HG02884 (cell line): ENCODE measurements around the gene FBXW7.
A peak's percentile ranks its signal among the peaks of the same experiment; 100 is the strongest.

ENCODE experiments used
- ATAC-seq: cut with Tn5 transposase; IDR thresholded peaks from one replicate; pipeline ENCODE4 v1.9.1; 2021; ENCODE audit warnings: mild to moderate bottlenecking, moderate library complexity; ENCODE audit not compliant: unreplicated experiment

Gene FBXW7

DNA sequence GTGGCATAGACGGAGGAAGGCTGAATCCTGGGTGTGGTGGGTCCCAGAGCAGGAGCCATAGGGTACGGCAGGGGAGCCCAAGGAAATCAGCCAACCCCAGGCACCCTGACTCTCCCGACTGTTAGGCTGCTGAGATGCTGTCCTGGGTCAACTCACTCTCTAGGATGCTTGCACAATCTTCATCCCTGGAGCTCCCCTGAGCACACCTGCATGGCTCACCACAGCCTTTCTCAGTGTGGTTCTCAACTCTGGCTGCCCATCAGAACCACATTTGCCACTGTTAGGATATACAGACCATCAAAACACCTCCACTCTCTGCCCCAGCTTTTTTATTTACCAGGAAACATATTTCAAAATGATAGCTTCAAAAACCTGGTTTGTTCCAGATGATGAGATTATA is 236.3 kb downstream of the FBXW7 start:
- ATAC-seq, result no peak

DNA sequence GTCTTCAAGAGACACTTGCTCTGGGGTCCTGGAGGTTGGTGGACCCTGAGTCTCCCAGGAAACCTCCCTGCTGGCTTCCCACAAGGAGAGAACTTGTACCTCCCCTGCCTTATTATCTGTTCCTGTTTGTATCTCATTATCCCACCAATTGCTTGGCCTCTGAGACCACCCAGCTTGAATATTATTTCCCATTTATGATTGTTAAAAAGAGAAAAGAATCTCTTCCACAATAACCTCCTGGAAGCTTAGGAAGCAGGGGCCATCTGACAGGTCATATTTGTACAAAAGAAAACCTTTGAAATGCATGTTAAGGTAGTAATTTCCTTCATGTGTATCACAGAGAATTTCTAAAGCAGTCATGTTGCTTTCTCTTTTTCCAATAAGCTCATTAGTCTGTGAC is 239.5 kb downstream of the FBXW7 start:
- no peak for ATAC-seq

DNA sequence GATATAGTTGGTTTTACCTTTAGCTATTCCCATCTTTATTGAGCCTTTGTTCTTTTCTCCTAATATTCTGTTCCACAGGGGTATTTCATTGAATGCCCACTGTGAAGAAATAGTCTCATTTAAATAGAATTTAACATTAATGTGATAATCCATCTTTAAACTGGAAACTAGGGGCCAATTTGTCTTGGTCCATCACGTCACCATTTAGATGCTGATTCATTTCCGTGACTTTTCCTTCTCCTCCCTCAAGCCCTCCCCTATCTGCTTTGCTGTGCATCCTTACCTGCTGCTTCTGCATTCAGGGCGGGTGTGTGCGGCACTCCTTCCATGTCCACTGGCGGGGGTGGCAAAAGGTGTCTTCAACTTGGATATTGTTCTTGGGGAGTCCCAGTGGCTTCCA is 241.1 kb downstream of the FBXW7 start:
- ATAC-seq, result no peak

DNA sequence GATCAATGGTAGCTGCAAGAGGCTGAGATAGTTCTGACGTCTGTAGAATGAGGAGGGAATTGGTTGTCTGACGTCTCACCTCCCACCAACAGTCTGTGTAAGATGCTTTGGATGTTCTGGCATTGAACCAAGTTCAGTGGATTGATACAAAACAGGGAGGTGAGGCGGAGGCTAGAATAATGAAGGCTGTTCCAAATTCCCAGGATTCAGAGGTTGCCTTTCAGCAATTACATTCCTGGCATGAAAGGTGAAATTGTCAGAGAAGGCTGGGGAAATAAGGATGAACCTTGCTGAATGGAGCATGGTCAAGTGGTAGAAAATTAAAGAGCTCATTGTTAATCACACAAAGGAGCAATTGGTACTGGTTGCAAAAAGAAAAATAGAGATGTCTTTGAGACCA is 241.6 kb downstream of the FBXW7 start:
- ATAC-seq, result no peak

DNA sequence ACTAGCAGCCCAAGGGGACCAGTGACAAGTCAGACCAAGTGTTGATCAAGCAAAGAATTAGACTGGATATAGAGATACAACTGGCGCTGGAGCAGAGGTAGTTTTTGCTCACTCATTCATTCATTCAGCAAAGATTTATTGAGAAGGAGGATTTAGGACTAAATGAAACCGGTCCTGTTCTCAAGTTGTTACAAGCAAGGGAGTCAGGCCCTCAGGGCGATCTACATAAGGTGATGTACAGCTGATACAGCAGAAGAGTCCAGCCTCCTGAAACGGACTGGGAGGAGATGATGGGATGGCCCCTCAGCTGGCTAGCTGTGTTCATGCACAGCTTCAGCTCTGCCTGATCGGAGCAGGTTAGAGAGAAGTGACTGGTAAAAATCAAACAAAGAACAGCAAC is 242.4 kb downstream of the FBXW7 start:
- ATAC-seq, result no peak

DNA sequence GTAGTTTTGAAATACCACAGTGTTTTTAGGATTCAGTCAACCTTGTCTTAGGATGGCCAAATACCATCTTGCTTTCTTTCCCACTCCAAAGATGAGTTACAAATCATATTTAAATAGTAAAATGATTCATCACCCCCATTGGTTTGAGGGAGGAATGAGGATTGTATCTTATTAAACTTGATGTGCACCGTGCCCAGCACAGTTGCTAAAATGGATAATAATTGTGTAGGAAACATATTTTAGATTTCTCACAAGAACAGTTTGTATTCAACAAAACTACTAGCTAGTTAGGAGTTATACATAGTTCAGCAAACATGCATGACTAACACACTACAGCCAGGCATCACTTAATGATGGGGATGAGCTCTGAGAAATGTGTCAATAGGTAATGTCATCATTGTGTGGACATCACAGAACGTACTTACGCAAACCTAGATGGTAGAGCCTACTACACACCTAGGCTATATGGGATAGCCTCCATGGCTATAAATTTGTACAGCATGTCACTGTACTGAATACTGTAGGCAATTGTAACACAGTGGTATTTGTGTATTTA is 245.4 kb downstream of the FBXW7 start:
- ATAC-seq, result no peak

DNA sequence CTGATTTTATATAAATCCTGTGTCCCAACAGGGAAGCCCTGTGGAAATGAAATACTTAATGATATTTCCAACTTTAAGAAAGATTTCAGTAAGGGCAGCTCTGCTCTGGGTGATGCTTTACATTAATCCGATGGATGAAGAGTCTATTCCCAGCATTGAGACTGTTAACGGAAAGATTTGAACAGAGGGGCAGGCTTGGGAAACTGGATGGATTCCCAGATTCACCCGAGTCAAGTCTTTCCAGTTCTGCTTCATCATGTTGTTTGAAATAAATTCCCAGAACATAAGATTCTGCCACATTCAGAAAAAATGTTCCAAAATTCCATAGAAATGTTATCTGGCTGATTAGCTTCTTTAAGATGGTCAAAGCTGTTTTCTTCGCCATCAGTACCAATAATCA is 246.0 kb downstream of the FBXW7 start:
- ATAC-seq, result no peak

DNA sequence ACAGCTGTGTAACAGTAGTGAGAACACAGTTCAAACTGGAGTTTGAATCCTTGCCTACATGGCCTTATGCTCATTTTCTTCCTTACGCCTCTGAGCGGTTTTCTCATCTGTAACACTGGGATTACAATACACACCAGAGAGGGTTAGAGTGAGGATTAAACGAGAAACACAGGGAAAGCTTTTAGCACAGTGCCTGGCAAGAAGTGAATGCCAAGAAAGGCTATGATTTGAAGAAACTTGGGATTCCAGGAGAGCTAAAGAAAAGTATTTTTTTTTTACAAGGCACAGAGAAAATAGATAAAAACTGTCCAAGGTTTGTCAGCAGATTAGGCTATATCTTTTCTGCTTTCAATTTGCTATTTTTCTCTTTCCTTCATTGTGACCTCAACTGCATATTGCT is 246.4 kb downstream of the FBXW7 start:
- ATAC-seq, result no peak

DNA sequence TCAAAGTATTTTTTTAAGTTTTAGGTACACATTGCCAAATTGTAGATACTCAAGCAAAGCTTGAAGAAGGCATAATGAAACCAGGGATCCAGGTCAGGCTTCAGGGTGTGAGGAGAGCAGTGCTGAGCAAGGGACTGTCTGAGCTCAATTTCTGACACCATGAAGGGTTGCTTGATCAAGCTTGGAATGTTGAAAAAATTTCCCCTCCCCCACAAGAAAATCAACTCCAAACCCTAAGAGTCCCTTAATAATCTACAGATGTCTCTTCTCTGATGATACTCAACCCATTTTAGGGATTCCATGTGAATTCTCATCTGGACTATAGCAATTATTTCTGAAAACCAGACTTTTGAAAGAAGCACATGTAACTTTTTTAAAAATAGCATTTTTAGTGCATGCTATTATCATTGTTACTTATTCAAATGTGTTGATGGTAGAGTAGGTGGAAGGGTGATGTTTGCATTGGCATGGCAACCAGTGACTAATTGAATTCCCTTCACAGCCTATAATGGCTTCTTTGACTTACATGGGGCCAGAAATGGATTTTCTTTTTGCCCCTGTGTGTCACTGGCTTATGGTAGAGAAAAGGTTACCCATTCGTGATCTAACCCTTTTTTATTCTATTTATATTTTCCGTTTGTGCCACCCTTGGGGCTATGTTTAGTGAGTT is 252.0 kb downstream of the FBXW7 start:
- ATAC-seq, result no peak

DNA sequence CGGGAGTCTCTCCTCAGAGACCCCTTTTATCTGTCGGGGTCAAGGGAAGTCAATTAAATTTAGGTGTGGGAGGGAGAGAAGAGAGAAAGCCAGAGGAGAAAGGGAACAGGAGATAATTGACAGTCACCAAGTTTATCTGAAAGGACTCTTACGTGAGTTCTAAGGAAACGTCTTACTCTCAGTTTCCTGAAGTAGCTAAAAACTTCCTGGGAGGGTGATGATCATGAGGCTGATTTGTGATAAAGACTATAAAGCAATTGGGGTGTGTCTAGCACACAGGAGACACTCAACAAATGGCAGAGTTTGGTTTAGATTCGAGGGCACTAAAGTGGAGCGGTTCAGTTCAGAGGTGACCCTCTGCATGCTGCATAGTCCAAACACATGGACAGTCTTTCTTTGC is 254.1 kb downstream of the FBXW7 start:
- no peak for ATAC-seq

DNA sequence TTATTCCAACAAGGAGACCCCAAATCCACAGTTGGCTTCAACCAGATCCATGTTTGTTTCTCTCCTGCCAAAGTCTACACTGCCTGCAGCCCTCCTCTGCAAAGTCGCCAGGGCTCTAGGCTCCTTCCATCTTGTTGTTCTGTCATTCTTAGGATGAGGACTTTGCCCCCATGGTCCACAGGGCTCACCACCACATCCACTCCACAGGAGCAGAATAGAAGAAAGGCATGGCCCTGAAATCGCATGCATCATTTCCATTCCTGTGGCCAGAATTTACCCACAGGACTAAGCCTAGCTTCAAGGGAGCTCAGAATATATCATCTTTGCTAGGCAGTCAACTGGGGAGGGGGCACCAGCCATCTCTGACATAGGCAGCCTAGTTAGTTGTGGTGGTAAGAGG is 254.7 kb downstream of the FBXW7 start:
- ATAC-seq, result no peak

DNA sequence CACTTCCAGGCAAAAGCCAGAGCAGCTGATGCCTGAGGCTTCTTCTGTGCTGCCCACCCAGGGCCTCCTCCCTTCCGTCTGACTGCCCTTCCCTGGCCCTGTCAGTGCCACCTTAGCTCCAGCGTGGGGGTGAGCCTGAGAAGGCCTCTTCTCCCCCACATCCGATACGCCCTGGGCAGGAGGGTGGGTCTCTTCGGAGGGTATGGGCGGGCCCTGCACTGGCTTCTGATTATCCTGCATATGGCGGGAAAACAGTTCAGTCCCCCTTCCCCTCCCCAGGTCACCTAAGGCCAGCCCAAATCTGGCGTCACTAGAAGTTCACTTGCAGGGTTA is 256.7 kb downstream of the FBXW7 start:
- ATAC-seq, result no peak

DNA sequence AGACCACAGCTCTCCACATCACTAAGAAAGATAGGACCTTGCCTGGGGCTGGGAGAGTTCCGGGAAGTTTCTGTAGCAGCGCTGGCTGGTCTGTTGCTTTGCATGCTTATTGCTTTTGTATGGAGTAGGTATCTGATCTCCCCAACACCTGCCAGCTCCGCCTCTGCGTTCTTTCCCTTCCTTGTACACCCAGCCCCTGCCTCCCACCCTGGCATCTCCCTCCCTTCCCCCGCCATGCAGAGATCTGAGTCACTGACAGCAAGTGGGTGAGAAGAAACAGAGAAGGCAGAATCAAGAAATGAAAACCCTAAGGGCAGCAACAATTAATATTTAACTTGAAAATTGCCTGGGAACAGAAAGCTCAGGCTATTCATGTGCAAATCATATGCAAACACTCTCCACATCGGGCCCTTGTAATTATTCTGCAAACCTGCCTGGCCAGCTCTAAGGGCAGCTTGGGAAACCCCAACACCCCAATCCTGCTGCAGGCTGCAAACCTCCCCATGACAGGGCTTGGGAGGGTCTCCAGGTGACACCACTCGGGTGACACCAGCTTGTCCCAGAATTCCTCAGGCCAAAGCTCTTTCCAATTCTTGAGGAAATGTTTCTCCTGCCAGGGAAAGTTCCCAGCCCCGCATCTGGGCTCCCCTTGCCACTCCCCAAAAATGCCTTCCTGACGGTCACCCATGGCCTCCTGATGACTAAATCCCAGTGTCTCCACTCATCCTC is 257.2 kb downstream of the FBXW7 start:
- ATAC-seq, result peak; percentile 42

DNA sequence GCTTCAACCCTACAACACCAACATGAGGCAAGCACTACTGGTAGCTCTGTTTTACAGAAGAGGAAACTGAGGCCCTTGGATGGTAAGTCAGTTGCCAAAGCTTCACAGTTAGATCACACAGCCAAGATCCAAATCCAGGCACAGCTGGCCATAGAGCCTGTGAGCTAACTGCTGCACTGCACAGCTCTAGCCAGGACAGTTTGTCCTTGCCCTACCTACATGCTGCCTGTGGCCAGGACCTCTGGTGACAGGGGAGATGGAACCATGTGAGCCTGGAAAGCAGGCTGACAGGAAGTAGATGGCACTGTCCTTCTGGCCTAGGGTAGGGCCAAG is 257.8 kb downstream of the FBXW7 start:
- peak; percentile 32 for ATAC-seq

DNA sequence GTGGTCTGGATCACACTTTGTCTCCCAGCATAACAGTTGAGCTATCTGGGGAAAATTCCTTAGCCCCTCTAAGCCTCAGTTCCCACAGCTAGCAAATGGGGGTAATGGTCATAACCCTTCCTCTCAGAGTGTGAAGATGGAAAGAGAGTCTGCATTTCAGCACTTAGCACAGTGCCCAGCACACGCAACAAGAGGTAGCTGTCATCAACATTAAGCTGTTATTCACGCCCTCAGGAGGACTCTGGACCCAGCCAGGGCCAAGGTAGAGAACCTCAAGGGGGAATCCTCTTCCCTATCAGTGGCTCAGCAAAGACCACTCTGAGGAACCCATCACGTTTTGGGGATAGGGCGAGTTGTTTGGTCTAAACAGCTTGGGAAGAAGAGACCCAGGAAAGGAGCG is 258.6 kb downstream of the FBXW7 start:
- ATAC-seq, result no peak

DNA sequence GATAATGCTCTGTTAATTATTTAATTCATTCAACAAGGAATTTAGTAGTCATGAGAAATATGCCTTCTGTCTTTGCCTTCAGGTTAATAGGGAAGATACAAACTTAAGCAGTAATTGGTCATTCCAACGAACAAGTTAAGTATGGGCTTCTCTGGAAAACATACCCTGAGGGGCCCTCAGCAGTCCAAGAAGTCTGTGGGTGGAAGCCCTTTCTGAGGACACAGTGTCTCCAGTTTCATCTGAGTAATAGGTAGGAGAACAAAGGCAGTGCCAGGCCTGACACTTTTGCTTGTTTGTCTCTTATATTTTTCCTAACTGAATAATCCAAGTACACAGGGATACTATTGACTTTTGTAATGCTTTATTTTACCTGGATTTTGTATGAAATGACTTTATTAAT is 262.5 kb downstream of the FBXW7 start:
- no peak for ATAC-seq
